ENCODE measurements around the gene TFR2.

DNA sequence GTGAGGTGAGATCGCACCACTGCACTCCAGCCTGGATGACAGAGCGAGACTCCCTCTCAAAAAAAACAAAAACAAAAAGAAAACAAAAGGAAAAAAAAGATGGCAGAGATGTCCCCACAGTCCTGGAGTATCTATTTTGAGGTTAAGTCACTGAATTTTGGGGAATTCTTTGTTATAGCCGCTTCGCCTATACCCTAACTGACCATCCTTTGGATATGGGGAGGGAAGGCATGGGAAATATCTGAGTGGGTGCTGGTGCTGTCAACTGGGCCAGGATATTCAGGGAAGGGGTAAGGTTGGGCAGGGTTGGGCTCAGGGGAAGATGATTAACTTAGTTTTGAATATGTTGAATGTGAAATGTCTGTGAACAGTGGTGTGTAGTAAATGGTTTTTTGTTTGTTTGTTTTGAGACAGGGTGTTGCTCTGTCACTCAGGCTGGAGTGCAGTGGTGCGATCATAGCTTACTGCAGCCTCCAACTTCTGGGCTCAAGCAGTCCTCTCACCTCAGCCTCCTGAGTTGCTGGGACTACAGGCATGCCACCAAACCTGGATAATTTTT lies 23.9 kb upstream of the TFR2 start:
- TF ChIP-seq TAF1 (IDR thresholded peaks at IDR 0.05; ENCODE audit: borderline replicate concordance, low read depth, low read length) (no peak), POLR2AphosphoS5 (IDR thresholded peaks at IDR 0.05; ENCODE audit: low read depth, low read length) (no peak), POLR2A (IDR thresholded peaks at IDR 0.05; ENCODE audit: low read depth, low read length) (no peak)
